ENCODE measurements around the gene PRDX5.

The PRDX5 gene

DNA sequence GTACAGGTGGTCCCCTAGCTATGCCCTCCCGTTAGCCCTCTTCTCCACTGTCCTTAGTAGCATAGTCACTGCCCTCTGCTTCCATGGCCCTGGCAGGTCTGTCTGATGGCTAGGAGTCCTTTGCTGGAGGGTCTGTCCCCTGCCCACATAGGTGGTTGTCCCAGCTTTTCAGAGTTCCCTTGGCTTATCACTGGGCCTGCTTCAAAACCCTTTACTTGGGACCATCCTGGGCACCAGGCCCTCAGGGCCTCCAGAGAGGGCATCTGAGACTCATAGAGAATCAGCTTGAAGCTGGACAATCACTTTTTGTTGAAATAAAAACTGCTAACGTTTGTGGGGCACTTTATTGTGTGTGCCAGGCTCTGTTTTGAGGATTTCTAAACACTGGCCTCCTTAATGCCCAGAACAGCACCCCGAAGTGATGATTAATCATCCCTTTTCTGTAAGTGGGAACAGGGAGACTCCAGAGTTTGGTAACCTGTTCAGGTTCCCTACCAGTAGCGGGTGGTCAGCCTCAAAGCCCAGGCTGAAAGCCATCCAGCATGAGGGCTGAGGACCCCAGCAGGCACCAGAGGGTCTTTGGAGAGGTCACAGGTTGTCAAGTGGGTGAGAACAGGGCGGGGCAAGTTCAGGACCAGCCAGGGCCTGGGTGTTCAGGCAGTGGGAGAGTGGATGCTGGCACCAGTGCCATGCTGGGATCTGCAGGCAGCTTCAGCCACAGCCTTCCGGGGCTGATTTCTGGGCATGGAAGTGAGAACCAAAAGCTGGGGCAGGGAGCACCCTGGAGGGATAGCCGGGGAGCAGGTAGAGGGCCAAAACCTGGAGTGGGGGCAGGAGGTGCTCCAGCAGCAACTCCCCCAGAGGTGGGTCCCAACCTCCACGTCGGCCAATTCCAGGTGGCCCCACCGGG, 27.3 kb upstream of the PRDX5 start:
- no peak for DNase-seq

DNA sequence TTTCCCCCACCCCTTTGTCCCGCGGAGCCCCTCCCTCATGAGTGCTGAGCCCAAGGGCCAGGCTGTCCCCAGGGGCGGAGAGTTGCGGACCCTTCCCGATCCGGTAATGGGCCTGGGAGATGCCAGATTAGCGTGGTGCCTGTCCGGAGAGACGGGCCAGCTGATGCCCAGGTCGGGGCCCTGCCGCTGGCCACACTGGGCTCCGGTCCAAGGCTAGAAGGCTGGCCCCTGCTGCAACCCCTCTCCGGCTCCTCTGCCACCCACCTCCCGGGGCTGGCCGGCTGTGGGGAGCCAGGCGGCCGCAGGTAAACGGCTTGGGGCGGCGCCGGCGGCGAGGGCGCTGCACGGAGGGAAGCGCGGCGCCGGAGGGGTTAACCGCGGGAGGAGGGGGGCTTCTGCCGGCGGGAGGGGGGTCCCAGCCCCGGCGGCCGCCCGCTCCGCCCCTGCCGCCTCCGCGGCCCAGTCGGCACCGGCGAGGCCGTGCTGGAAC, 26.6 kb upstream of the PRDX5 start, which contains the start of gene KCNK4:
KCNK4 (plus strand) TSS at position 41 of the 490 bp plus-strand sequence. CDS start 1,717 bp downstream, outside the sequence.
- no peak for DNase-seq

DNA sequence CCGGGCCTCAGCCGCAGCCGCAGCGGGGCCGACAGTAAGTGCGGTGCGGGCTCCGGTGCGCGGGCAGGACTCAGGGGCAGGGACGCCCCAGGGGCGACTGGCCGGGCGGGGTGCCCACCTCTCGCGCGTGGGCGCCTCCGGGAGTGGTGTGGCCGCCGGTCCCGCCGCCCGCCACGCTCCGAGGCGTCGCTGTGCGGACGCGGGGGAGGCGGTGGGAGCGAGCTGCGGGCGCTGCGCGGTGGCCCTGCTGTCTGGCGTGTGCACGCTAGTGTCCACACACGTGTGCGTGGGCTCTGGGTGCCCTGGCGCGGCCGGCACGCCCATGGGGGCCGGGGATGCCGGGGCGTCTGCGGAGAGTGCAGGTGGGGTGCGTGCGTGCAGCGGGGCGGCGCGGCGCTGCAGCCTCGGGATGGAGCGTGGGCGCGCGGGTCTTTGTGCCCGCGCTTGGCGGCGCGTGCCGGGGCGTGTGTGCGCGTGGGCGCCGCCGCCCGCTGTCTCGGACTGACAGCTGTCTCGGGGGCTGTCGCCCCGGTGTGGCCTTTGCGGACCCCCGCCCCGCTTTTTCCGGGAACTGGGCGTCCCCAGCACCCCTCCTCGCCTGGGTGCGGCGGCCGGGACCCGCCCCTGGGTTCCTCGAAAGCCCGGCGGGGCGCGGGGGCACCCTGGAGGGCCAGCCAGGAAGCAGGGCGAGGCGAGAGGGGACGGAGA, 26.0 kb upstream of the PRDX5 start:
- DNase-seq: no peak

DNA sequence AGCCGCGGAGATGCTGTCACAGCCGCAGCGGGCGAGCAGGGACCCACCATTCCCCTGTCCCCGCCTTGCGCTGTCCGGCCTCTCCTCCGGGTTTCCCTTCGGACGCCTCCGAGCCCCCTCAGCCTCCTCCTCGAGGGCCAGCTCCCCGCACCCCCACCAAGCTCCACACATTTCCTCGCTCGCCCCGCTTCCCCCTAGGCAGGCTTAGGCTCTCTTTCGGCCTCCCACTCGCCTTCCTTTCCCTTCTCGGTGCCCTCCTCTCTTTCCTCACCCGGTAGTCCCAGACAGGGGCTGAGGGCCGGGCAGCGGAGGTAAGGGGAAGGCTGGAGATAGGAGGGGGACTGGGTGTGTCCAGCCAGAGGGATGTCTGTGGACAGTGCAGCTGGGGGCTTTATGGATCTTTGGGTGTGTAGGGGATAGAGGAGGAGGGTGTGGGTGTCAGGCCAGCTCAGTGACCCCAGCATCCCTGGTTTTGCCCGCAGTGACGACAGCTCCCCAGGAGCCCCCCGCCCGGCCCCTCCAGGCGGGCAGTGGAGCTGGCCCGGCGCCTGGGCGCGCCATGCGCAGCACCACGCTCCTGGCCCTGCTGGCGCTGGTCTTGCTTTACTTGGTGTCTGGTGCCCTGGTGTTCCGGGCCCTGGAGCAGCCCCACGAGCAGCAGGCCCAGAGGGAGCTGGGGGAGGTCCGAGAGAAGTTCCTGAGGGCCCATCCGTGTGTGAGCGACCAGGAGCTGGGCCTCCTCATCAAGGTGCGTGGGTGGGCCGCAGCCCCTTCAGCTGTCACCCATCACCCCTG, 25.3 kb upstream of the PRDX5 start:
- no peak for DNase-seq

DNA sequence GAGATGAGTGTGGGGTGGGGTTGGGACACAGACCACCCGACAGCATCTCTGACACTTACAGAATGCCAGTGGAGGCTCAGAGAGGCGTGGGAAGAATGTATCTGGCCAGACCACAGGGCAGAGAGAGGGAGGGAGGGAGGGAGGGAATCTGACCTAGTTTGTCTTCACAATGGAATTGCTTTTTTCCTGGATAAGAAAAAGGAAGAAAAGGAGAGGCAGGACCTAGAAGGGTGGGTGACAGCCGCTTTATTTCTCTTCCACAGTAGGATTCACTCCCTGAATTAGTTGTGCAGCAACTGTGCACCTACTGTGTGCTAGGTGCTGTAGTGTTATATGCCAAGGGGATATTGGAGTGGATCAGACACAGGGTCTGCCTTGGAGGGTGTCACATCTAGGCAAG, 23.1 kb upstream of the PRDX5 start:
- no peak for DNase-seq

DNA sequence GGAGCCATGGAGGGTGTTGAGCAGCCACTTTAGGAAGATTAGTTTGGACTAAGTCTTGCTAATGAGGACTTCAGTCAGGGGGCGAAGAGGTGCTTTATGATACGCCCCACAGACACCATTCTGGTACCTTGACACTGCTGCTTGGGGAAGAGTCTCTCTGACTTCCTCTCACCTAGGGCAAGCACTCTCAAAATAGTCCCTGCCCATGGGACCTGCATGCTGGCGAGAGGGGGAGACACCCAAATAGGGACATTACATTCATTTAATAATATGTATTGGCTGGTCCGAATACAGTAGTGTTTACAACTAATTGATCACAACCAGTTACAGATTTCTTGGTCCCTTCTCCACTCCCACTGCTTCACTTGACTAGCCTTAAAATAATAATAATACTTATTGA, 22.2 kb upstream of the PRDX5 start:
- no peak for DNase-seq

DNA sequence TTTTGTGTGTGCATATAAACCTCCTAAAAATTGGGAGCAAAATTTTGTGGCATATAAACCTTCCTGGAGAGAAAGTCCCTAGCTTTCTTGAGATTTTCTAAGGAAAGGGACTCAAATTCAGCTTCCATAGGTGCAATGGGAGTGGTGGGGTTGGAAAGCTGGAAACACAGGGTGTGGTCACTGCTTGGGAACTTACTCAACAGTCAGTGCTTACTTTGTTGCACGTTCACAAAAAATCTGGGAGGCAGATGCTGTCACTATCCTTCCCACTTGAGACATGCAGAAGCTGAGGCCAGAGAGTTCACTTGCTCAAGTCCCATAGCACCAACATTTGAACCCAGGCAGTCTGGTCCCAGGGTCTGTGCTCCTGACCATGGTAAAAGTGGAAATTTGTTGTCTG, 21.7 kb upstream of the PRDX5 start:
- DNase-seq: no peak

DNA sequence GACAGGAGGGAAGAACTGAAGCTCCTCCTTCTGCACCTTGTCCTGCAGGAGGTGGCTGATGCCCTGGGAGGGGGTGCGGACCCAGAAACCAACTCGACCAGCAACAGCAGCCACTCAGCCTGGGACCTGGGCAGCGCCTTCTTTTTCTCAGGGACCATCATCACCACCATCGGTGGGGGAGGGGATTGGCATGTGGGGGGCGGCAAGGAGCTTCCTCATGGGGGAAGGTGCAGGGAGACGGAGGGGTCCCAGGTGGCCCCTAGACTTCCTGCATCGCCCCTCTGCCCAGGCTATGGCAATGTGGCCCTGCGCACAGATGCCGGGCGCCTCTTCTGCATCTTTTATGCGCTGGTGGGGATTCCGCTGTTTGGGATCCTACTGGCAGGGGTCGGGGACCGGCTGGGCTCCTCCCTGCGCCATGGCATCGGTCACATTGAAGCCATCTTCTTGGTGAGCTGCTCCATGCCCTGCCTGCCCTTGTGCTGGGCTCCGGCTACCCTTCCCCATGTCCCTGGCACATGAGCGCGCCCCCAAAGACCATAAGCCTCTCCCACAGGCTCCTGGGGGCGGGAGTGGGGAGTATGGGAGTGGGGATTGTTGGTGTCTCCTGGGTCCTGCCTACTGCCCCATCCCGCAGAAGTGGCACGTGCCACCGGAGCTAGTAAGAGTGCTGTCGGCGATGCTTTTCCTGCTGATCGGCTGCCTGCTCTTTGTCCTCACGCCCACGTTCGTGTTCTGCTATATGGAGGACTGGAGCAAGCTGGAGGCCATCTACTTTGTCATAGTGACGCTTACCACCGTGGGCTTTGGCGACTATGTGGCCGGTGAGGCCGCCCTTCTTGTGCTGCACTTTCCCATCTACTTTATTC, 20.9 kb upstream of the PRDX5 start:
- DNase-seq: no peak

DNA sequence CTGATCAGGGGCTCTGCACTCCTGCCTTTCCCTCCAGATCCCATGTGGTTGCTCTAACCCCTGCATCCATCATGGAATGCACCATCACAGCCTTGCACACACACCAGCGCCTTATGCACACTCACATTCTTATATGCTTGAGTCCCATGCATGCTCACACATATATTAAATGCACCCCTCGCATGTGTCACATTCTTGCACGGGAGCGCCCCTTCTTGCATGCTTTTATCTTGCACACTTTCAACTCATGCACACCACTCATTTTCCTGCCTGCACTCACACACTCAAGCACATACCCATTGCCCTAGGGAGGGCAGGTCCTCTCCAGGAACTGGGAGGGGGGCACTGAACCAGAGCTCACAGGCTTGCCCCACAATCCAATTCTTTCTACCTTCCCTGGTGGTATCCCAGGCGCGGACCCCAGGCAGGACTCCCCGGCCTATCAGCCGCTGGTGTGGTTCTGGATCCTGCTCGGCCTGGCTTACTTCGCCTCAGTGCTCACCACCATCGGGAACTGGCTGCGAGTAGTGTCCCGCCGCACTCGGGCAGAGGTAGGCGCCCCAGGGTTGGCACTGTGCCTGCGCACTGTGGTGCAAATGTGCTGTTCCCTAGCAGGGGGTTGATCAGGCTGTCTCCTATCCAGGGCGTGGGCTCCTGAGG, 20.1 kb upstream of the PRDX5 start:
- no peak for DNase-seq

DNA sequence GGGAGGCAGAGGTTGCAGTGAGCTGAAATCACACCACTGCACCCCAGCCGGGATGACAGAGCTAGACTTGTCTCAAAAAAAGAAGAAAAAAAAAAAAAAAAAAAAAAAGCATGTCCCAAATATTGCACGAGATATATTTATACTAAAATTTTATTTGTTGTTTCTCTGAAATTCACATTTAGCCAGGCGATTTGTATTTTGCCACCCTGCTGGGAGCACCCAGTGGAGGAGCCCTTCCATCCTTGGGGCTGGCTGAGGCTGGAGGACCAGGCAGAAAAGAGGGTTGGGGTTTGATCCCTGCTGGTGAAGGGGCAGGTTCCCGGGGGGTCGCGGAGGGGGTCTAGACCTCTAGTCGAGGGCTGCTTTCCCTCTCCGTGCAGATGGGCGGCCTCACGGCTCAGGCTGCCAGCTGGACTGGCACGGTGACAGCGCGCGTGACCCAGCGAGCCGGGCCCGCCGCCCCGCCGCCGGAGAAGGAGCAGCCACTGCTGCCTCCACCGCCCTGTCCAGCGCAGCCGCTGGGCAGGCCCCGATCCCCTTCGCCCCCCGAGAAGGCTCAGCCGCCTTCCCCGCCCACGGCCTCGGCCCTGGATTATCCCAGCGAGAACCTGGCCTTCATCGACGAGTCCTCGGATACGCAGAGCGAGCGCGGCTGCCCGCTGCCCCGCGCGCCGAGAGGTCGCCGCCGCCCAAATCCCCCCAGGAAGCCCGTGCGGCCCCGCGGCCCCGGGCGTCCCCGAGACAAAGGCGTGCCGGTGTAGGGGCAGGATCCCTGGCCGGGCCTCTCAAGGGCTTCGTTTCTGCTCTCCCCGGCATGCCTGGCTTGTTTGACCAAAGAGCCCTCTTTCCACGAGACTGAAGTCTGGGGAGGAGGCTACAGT, 18.7 kb upstream of the PRDX5 start:
- no peak for DNase-seq

DNA sequence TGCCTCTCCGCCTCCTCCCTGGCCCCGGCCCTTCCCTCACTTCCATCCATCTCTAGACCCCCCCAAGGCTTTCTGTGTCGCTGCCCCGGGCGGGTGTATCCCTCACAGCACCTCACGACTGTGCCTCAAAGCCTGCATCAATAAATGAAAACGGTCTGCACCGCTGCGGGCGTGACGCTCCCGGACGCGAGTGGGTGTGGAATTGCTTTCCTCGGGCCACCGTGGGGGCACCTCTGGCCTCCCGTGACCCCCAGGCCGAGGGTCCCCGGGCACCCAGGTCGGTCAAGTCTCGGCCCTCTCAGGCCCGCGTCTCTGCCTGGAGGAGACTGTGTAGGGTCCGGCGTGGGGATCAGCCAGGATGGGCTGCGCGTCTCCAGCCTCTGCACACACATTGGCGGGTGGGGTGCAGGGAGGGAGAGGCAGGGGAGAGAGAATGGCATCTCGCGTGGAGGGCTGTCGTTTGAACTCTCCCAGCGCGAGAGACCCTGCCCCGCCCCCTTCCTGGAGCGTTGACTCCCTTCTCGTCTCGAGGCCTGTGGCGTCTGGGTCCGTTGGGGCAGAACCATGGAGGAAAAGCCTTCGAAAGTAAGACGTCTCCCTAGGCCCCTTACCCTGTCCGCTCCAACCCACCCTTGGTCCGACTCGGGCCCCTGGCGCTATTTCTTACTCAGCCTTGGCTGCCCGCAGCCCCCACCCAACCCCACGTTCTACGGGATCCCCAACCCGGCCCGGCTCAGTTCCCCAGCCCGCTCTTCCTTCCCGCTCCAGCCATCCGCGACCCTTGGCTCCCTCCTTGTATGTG, 17.9 kb upstream of the PRDX5 start, which contains the start of gene CATSPERZ:
CATSPERZ (plus strand) TSS at position 512 of the 802 bp plus-strand sequence; CDS start at position 565, 53 bp downstream.
- DNase-seq: no peak

DNA sequence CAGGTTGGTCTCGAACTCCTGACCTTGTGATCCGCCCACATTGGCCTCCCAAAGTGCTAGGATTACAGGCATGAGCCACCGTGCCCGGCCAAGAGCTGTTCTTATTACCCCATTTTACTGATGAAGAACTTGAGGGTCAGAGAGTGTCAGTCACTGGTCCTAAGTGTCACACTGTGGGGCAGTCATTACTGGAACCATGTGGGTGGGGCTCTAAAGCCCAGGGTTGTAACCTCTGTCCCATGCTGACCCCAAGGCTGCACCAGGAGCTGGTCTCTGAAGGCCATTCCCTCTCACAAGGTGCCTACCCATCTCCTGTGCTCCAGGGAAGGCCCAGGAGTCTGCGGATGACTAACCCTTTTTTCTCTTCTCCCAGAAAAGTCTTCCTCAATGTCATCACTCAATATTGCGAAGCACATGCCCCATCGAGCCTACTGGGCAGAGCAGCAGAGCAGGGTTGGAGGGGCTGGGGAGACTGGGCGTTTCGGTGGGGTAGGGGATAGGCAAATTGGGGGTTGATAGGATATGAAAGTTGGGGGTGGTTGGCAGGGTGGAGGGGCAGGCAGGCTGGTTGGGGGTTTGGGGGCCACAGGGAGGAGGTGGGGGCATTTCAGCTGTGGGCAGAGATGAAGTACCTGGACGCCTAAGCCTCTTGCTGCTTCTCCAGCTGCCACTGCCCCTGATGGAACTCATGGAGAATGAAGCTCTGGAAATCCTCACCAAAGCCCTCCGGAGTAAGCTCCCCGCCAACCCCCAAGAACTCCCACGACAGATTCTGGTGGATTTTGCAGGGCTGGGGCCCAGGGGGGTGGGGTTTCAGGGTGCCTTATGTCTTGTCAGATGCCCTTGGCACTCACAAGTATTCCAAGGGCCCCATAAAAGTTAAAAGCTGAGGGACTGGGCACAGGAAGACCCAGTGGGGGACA, 14.6 kb upstream of the PRDX5 start:
- DNase-seq: no peak

DNA sequence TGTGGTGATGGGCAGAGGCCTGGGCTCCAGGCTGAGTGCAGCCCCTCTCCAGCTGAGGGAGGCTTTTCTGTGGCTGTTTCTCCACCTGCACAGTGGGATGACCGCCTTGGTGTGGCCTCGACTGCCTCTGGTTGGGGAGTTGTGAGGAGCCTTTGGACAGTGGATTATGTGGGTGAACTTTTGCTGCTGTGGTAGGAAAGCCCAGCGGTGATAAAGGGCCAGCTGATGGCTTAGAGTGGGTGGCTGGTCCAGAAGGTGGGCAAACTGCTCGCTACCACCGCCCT, 13.9 kb upstream of the PRDX5 start:
- DNase-seq: no peak

DNA sequence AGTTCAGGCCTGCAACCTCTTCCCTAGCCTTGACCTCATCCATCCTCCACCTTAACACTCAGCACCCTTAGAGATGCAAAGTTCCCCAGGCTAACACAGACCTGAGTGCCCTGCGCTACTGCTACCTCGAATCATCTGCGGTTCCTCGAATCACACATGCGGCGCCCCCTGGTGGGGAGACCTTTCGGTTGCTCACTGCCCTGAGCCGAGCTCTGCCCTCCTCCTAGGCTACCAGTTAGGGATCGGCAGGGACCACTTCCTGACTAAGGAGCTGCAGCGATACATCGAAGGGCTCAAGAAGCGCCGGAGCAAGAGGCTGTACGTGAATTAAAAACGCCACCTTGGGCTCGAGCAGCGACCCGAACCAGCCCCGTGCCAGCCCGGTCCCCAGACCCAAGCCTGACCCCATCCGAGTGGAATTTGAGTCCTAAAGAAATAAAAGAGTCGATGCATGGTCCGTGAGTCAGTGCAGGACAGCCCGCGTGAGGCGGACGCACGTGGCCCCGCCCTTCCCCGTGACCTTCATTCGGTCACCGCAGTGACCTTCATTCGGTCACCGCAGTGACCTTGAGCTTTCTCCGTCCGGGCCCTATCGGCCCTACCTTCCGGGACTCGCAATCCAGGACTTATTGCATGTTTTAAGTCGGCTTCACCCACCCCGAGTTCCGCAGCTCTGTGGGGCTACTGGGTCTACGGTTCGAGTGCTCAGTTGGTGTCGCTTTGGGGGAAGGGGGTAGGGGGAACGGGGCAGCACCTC, 13.4 kb upstream of the PRDX5 start:
- peak; percentile 70 for DNase-seq

DNA sequence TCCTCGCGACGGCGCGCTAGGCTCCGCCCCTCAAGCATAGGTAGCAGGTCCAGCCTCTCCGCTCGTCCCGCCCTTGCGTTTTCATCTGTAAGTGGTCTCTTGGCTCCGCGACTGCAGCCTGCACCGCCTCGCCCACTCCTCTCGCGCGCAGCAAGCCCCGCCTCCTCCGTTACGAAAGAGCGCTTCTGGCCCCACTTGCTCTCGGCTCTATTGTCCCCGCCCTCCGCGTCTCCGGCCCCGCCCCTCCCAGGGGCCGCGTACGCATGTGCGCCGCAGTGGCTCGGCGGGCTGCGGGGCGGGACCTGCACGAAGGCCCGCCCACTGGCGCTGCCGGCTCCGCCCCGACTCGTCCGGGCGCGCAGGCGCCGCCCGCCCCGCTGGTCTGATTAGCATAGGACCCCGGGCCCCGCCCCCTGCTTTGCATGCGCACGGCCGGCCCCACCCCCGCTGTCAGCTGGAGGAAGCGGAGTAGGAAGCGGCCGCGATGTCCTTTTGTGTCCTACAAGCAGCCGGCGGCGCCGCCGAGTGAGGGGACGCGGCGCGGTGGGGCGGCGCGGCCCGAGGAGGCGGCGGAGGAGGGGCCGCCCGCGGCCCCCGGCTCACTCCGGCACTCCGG, 12.7 kb upstream of the PRDX5 start, which contains the start of gene ESRRA:
ESRRA (plus strand) TSS at position 450 of the 616 bp plus-strand sequence. CDS start 1,656 bp downstream, outside the sequence.
- DNase-seq: peak; percentile 97

DNA sequence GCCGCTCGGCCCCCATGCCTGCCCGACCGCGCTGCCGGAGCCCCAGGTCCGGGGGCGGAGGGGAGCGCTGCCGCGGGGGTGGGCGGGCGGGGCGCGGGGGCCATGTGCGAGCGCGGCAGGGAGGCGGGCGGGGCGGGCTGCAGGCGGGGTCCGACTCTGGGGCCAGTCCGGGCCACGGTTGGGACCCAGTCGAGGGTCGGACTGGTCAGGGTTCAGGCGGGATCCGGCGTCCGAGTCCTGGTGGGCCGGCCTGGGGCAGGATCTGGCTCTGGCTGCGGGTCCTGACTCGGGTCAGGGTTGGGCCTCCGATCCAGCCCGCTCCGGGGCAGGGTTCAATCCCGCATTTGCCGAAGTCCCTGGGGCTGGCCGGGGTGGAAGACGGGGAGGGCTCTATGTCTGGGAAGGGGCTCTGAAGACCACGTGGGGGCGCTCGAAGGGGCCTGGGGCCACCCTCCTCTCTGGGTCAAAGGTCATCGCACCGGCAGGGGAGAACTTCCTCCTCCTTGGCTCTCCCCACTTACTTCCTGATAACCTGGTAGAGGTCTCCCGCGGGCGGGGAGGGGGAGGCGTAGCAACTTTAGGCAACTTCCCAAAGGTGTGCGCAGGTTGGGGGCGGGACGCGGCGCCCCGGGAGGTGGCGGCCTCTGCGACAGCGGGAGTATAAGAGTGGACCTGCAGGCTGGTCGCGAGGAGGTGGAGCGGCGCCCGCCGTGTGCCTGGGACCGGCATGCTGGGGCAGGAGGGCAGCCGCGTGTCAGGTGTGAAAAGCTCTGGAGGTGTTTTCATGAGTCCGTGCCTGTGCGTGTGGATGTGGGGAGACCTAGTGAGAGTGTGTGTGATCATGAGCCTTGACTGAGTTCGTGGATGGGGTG, 12.0 kb upstream of the PRDX5 start:
- DNase-seq: no peak

Data from NCI-H1436 treated with DMSO at 0.1 percent for 48 hours (cell line).